Activated CD8-positive, alpha-beta memory T cell treated with anti-CD3 and anti-CD28 coated beads for 48 hours (primary cell): ENCODE data around the gene PHF23.

Experiments
- DNase-seq, 3 experiments: peaks; one replicate each; pipeline ENCODE4 v3.0.0-alpha.2; 2020; ENCODE audit warnings: low read depth in 2 of 3, low spot score in 2 of 3

PHF23 gene

GRCh38 chr17:7221278-7222092 is 17.8 kb downstream of the PHF23 start:
- no peak for DNase-seq

- DNase-seq = no peak
Observed at GRCh38 chr17:7220593-7221277, 18.5 kb downstream of the PHF23 start.

GRCh38 chr17:7219812-7220592 is 19.3 kb downstream of the PHF23 start, which contains the start of the genes ACADVL and DLG4:
ACADVL (plus strand) TSS chr17:7219938; CDS start chr17:7219985, 47 bp downstream.
DLG4 (minus strand) TSS chr17:7219836.
- DNase-seq = peak in 2 of 3 experiments; percentile 74 to 83

DNA sequence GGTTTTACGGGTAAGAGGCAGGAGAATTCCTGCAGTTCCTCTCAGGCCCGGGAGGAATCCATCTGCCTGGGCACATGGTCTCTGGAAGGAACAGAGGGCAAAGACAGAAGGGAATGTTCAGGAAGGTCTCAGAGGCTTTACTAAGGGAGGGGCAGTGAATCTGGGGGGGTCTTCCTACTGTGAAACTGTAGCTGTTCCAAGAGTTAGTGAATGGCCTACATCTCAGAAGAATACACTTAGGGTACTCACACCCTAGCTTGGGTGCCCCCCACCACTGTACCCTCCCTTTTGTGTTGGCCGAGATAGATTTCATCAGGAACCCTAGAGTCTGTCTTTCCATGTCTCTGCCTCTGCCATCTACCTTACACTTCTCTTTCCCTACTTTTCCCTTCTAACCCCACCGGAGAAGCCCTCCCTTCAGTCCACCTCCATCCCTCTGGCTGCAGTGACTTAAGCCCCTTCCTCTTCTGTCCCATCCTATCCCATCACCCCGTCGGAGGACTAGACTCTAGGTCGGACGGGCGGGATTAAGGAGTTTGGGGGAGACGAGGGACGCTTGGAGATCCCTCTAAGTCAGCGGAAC is 19.9 kb downstream of the PHF23 start:
- no peak for DNase-seq

- no peak for DNase-seq
Observed at GRCh38 chr17:7218758-7219157, 20.5 kb downstream of the PHF23 start.

- DNase-seq = no peak
Observed at GRCh38 chr17:7218166-7218565, 21.1 kb downstream of the PHF23 start.

DNA sequence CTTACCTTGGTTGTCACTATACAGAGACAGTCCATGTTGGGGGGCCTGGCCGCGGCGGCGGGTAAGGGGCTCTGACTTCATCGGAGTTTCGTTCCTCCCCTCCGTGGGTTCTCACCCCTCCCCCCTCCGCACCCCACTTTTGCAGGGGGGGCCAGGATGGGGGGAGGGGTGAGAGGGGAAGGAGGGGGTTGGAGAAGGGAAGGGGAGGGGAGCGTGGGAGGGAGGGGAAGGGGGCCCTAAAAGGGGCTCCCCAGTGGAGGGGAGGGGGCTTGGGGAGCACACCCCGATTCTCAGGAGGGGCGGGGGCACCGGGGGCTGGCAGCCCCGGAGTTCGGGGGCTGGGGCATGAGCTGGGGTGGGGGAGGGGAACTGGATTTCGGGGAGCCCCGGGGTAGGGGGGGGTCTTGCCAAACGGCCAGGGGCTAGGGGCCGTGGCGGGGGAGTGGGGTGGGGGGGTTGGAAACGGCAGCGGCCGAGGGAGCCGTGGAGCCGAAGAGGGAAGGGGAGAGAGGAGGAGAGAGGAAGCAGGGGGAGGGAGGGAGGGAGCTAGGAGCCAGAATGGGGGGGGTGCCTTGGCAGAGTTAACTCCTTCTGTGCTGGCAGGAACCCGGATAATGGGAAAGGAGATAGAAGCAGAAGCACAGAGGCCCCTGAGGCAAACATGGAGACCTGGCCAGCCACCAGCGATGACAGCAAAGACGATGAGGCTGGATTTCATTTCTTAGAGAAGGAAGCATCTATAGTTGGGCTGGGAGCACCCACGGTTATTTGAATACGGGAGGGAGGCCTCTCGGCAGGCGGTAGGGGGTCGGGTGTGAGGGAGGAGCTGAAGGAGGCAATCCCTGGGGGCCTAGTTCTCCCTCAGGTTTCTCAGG is 21.9 kb downstream of the PHF23 start:
- no peak for DNase-seq

DNA sequence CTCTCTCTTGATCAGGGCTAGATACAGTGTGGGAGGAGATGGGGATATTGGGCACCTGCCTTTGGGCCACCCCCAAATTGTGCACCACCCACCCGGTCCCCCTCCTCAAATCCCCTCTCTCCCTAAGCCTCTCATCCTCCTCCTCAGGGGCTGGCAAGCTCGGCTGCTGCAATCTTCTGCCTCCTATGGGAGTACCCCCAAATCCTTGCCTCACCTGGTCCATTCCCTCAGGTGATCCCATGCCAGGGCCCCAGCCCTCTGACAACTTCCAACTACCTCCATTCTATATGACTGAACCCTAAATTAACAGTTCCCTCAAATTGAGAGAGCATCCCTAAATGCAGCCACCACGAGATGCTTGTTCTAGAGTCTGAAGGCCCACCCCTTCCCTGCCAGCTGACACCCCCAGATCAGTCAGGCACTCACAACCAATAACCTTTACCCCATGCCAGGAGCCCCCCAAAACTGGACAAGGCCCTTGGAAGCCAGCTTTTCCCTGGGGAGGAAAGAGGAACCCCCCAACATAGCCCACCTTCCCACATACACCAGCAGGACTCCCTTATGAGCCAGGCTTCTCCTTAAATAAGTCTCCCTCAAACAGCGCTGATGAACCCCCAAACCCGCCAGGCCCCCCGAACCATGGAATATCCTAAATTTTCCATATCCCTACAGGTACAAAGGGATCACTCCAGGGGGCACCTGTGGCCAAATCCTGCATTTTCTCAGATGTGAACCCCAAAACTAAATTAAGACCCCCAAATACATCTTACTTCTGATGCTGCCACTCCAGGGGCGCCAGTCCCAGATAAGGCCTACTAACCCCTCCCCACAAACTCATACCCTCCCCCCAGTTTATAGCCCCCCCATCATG is 22.8 kb downstream of the PHF23 start:
- DNase-seq = no peak

- no peak for DNase-seq
Observed at GRCh38 chr17:7215652-7216180, 23.5 kb downstream of the PHF23 start.

- no peak for DNase-seq
Observed at GRCh38 chr17:7215136-7215638, 24.1 kb downstream of the PHF23 start.

GRCh38 chr17:7214300-7215135 is 24.7 kb downstream of the PHF23 start:
- peak; percentile 98 to 99 (median 99) for DNase-seq

GRCh38 chr17:7213895-7214299 is 25.4 kb downstream of the PHF23 start:
- DNase-seq = no peak

- DNase-seq = no peak
Observed at GRCh38 chr17:7211491-7212273, 27.6 kb downstream of the PHF23 start.

- DNase-seq = no peak
Observed at GRCh38 chr17:7208754-7209460, 30.4 kb downstream of the PHF23 start.

DNA sequence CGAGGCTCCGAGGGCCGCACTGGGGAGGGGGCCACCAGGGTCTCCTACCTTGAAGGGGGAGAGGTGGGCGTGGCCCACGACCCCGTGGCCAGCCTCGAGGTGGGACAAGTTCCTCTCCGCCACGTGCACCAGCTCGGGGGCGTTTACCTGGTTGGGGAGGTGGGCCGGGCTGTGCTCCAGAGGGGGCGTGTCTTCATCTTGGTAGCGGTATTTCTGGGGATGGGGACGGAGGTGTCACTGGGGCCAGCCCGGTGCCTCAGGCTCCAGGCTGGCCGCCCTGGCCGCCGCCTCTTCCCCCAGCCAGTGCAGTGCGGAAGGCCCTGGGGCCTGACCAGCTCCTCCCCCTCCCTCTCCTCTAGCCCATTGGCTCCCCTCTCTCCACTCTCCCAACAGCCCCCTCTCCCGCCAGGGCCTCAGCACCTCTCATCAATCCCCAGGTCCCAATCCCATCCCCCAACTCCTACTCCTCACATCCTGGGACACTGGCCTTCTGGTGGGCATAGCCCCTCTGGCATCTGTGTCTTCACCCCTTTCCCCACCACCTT is 31.2 kb downstream of the PHF23 start:
- no peak for DNase-seq
